ENCODE results near the gene FGR.
"Not testable (repeated sequence)": the region's sequence is repeated elsewhere in the genome, so short reads cannot be mapped to it uniquely, and the experiment has no call there.

The FGR gene

DNA sequence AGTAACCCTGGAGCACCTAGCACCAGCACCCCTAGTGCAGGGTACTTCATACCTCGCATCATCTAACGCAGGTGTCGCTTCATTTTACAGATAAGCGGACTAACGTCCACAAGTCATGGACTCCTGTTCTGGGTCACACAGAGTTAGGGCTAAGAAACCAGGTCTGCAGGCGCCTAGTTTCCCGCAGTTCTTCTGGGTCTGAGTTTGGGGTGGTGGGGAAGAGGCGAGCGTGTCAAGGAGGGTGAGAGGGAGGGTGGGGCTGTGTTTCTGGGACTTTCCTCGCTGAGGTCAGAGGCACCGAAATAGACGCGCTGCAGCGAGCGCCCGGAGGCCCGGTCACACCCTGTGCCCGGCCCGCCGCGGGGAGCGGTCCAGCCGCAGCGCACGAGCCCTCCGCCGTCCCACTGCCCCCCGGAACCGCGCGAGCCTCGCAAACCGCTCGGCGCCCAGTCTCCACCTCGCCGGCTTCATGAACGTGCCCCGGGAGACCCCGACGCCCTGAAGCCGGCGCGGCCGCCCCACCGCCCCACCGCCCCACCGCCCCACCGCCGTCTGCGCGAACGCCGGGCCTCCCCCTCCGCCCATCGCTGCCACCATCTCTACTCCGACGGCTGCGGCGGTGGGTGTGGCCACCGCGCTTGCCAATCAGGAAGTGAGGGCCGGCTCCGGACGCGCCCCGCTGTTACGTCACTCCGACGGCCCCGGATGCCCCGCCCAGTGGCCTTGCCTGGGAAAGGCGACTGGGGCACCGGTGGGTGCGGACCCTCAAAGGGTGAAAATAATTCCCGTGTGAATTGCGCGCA lies 24.7 kb upstream of the FGR start:
- peak; percentile 85 for DNase-seq (ENCODE audit: low read depth)

DNA sequence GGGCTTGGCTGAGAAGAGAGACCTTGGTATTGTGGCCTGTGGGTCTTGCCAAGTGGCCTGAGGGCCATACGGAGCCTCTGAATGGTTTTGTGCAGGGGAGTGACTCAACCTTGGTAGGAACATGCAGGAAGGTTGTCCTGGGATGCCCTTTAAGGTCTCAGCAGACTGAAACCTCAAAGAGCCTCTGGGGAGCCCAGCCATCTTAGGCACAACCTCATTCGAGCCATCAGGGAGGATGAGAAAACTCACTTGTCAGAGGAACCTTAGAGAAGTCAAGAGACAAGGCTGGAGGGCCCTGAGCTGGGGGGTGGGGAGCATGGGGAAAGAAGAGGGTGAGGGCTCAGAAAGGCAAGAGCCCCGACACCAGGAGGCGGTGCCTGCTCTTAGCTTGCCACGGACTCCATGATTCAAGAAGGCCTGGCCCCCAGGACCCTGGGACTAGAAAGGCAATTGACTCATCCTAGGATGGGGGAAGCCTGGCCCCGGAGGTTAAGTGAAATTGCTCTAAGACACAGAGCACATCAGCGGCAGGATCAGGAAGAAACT lies 24.0 kb upstream of the FGR start:
- DNase-seq (ENCODE audit: low read depth) = peak; percentile 28

DNA sequence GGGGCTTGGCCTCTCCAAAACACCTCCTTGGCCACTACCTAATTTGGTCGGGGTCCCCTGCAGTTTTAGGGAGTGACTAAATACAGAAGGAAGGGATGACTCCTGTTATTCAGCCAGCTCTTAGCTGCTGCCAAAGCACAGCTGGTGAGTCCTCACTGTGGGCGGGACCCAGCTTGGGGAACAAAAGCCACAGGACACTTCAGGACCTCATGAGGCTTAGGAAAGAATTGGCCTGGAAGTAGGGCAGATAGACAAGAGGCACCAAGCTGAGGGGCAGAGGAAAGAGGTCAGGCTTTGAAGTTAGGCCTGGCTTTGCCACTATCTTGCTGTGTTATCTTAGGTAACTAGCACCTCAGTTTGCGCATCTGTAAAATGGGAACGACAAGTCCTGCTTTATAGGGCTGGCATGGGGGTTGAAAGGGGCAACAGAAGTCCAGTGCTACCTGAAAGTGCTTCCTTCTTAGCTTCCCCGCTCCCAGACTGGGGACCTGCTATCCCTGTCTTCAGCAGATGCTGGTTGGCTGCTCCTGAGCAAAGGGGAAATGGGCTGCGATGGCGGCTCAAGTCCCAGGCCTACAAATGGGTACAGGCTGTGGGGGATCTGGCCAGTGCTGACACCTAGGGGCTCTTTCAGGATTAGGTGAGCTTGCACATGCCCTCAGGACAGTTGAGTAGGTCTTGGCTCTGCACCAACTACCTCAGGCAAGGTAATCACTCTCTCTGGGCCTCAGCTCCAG lies 21.3 kb upstream of the FGR start:
- DNase-seq (ENCODE audit: low read depth) = no peak

DNA sequence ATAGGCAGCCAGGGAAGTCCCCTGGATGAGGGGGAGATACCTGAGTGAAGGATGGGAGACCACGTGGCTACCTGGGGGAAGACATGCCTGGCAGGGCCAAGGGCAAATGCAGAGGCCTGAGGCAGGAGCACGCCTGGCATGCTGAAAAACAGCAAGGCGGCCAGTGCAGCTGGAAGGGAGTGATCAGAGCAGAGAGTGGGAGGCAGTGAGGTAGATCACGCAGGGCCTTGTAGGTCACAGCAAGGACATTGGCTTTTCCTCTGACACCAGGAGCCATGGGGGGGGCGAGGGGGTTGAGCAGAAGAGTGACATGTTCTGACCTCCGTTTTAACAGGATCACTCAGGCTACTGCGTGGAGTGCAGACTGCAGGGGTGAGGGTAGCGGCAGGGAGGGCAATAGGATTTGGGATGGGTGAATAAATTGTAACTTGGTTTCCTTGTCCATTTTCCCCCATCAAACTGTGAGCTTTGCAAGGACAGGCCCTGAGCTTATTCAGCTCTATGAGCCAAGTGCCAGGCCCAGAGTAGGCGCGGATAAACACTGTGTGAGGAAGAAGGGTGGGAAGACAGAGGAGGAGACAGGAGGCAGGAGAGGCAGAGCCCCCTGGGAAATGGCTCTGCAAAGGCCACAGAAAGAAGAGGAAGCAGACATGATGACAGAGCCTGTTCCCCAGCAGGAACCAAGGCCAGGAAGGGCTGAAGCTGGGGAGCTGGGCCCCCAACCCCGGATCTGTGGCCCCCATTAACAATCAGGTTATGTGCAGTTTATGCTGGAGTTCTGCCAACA lies 20.4 kb upstream of the FGR start:
- no peak for DNase-seq (ENCODE audit: low read depth)

DNA sequence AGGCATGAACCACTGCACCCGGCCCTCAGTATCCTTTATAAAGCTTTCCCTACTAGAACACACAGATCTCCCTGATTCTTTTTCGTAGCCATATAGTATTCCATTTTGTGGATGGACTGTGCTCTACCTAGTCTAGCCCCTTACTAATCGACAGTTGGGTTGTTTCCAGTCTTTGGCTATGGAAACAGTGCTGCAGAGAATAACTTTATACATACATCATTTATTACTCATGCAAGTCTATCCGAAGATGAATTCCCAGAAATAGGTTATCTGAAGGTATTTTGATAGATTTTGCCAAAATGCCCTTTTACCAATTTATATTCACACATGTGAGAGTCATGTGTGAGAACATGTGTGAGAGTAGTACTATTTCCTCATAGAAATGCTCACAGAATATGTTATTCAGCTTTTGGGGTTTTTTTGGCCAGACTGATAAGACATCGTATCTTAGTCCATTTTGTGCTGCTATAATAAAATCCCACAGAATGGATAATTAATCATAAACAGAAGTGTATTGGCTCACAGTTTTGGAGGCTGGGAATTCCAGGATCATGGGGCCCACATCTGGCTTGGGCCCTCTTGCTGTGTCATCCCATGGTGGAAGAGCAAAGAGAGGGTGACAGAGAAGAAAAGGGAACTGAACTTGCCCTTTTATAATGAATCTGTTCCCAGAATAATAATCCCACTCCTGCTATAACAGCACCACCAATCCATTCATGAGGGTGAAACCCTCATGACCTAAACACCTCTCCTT lies 17.3 kb upstream of the FGR start:
- DNase-seq (ENCODE audit: low read depth) = no peak

DNA sequence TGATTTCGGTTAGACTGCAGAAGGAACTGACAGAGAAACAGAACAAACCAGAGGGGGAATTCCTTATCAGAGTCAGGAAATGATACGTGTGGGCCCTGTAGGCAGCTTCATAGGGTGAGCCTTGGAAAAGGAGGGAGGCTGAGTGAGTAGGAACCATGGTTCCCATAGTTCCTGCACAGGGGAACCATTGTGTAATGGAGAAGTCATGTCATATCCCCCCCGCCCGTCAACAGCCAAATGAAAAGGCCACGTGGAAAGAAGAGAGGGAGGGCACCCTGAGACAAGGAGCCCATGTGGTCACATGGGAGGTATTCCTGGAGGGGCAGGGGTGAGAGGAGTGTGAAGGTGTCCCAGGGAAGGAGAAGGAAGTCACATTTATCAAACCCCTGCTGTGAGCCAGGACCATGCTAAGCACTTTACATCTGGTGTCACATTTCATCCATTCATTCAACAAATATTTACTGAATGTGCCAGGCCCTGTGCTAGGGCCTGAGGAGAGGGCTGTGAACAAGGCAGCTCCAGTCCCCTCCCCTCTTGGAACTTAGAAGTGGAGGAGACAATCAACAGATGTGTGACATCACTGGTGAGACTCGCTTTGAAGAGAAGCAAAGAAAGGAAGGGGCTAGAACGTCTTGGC lies 15.7 kb upstream of the FGR start:
- DNase-seq (ENCODE audit: low read depth) = no peak

DNA sequence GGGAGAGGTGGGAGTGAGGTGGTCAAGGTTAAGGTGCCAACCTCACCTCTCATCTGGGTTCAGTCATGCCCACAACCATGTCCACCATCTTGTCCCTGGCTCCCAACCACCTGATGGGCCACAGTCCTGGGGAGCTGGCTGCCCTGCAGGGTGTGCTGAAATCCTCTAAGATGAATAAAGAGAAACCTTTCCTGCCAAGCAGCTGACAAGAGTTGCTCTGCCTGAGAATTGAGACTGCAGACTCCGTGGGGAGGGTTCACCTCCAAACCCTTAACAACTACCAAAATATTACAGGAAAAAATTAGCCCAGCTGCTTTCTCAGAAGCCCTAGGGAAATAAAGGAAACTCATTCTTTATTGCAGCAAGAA lies 15.2 kb upstream of the FGR start:
- no peak for DNase-seq (ENCODE audit: low read depth)

DNA sequence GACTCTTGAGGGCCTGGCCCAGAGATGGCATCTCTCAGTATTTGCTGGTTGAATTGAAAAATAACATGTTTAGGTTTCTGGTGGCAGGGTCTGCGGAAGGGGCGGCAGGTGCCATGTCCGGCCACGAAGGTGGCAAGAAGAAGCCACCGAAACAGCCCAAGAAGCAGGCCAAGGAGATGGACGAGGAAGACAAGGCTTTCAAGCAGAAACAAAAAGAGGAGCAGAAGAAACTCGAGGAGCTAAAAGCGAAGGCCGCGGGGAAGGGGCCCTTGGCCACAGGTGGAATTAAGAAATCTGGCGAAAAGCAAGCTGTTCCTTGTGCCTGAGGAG lies 14.3 kb upstream of the FGR start:
- DNase-seq (ENCODE audit: low read depth) = no peak

DNA sequence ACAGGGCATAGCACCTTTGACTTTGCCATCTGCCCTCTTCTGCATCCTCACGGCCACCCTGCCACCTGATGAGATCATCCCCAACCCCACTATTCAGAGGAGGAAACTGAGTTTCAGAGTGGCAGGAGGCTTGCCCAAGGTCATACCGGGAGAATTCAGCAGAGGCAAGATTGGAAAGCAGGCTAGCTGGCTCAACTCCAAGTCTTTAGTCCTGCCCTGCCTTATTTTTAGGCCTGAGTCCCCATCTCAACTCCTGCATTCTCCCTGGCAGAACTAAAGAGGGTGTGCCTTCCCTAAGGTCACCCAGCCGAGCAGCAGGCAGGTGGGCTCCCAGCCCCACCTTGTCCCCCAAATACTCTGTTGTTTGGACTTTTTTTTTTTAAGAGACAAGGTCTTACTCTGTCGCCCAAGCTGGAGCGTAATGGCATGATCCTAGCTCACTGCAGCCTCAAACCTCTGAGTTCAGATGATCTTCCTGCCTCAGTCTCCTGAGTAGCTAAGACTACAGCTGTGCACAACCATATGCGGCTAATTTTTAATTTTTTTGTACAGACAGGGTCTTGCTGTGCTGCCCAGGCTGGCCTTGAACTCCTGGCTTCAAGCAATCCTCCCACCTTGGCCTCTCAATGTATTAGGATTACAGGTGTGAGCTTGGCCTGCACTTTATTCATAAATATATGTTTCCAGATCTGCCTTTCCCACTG lies 13.8 kb upstream of the FGR start:
- no peak for DNase-seq (ENCODE audit: low read depth)

DNA sequence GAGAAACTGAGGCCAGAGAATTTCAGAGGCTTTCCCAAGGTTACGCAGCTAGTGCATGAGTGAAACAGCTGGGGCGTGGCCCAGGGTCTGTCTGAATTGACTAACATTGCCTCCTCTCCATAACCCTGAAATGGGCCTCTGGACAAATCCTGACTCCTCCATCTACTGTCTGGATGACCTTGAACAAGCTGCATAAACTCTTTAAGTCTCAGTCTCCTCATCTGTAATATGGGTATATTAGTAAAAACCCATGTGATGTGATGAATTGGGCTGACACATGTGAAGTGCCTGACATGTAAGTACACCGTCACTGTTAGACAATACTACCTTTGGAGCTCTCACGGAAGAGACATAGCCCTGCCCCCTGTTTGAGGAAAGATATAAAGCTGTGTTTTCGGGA lies 12.3 kb upstream of the FGR start:
- no peak for DNase-seq (ENCODE audit: low read depth)

DNA sequence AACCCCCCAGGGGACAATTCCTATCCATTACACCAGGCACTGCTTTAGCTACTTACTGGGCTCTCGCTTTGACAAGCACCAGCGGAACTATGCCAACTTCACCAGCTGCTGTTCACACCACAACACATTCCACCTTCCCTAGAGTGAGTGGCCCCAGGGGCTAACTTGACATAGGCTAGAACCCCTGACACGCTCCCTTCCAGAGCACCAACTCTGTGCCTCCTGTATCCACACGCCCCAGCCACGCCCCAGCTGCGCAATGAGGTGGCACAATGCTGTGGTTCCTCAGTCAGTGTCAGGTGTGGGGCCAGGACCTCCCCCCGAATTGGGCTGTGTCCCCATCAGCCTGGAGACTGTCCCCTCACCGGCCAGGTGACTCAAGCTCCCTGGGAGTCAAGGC lies 11.7 kb upstream of the FGR start:
- DNase-seq (ENCODE audit: low read depth) = no peak

DNA sequence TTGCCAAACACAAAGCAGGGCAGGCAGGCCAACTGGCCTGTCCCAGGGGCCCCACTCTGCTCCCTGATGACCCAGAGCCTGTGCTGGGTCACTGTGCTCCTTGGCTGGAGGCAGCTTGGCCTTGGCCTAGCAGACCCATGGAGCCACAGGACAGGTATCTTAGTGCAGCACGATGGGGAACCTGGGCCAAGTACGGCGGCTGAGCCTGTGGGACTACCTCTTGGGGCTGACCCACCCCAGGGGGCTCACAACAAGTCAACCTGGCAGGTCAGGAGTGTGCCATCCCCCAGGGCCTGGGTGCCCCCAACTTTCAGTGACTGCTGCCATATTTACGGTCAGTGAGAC lies 10.1 kb upstream of the FGR start:
- DNase-seq (ENCODE audit: low read depth) = no peak

DNA sequence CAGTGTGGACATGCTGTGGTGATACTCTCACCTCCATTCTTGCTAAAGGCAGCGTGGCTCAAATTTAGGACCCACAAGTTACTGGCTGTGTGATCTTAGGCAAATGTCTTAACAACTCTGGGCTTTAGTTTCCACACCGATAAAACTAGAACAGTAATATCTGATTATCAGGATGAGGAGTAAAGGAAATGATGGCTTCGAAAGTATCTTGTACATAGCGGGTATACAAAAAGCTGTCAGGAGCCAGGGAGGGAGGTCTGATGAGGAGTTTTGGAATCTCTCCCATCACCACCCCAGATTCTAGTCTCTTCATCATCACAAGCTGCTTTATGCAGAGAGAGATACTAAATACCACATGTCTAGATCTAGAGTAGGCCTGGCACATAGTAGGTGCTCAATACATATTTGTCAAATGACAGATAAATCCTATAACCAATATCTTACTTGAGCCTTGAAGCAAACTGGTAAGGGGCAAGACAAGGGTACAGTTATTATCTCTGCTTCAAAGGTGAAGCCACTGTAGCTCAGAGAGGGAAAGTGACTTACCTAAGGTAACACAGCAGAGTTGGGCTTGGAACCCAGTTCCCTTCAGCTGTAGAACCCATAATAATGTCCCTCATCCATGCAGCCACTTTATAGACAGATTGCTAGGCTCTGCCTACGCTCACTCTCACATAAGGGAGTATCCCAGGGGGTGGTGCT lies 9.5 kb upstream of the FGR start:
- no peak for DNase-seq (ENCODE audit: low read depth)

DNA sequence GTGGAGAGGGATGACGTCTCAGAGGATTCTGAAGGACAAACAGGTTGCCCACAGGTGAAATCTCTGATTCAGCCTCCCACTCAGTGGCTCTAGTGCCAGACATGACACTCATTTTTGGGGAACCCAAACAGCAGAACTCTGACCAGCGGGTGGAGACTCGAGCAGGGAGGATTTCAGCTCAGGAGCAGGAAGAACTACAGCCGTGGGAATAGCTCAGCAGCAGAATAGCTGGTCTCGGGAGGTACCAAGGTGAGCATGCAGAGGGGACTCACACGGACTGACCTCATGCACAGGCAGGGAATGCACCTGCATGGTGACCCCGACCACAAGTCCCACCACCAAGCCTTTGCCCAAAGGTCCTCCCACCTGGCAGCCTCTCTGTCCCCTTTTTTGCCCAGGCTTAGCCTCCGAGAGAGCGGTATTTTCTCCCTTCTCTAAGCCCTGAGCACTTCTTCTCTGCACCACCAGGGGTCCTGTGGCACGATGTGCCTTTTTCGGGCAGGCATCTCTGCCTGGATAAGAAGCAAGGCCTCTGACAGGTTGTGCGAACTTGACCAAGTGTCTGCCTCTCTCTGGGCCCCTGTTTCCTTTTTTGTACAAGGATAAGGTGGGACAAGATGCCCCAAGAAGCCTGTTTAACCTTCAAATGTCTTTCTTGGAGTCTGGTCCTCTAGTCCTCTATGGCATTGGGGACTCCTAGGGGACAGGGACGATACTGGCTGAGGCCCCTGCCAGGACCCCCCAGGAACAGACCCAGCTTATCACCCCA lies 8.8 kb upstream of the FGR start:
- DNase-seq (ENCODE audit: low read depth) = peak; percentile 55

DNA sequence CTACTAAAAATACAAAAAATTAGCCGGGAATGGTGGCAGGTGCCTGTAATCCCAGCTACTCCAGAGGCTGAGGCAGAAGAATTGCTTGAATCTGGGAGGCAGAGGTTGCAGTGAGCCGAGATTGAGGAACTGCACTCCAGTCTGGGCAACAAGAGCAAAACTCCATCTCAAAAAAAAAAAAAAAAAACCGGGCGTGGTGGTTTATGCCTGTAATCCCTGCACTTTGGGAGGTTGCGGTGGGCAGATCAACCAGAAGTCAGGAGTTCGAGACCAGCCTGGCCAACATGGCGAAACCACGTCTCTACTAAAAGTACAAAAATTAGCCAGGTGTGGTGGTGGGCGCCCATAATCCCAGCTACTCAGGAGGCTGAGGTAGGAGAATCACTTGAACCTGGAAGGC lies 5.5 kb upstream of the FGR start:
- DNase-seq (ENCODE audit: low read depth) = not testable (repeated sequence)

DNA sequence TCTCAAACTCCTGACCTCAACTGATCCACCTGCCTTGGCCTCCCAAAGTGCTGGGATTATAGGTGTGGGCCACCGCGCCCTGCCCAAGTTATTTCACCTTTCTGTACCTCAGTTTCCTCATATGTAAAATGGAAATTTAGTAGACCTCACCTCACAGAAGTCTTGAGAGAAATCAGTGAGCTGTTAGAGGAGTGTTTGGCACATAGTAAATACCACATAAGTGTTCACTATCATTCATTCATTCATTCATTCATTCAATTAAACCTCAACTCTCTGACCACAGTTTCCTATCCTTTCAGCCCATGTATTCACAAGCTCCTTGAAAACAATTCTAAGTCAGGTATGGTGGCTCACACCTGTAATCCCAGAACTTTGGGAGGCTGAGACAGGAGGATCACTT lies 3.8 kb upstream of the FGR start:
- no peak for DNase-seq (ENCODE audit: low read depth)

DNA sequence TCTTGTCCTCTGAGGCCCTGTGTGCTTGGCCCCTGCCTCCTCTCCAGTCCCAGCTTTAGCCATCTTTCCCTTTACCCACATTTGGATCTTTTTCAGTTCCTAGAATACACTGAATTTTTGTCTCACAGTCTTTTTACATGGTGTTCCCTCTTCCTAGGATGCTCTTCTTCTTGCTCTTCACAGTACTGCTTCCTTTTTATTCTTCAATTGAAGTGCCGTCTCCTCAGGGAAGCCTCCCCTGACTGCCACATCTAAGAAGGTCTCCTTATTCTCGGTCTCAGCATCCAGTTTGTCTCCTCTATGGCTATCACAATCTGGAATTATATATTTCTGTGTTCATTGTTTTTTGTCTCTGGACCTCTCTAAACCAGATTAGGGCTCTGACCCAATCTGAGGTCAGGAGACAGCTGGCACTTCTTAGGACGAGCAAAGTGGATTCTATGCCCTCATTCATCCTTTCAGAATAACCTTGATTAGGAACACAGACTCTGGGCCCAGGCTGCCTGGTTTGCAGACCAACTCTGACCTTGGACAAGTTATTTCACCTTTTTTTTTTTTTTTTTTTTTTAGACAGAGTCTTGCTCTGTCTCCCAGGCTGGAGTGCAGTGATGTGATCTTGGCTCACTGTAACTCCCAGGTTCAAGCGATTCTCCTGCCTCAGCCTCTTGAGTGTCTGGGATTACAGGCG lies 3.2 kb upstream of the FGR start:
- no peak for DNase-seq (ENCODE audit: low read depth)

DNA sequence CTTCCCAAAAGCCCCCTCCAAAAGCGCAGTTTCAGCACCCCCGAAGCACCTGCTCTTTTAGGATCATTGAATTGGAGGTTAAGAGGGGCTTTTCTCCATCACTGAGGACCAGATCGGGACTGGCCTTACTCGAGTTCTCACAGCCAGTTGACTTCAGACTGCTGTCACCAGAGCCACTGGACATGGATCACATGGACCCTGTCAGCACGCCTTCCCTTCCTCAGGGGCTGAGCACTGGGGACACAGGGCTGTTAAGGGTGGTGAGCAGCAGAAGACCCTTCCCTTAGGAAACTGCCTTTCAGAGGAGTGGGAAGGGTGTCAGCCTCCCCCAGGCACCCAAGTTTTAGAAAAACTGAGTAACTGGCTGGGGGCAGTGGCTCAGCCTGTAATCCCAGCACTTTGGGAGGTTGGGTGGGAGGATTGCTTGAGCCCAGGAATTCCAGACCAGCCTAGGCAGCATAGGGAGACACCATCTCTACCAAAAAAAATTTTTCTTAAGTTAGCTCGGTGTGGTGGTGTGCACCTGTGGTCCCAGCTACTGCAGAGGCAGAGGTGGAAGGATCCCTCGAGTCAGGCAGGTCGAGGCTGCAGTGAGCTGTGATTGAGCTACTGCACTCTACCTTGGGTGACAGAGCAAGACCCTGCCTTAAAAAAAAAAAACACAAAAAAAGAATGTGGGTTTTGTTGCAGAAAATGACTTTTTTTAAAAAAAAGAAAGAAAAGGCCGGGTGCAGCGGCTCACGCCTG lies 584 bp upstream of the FGR start:
- no peak for DNase-seq (ENCODE audit: low read depth)
